ENCODE data around the gene CD40LG.

DNA sequence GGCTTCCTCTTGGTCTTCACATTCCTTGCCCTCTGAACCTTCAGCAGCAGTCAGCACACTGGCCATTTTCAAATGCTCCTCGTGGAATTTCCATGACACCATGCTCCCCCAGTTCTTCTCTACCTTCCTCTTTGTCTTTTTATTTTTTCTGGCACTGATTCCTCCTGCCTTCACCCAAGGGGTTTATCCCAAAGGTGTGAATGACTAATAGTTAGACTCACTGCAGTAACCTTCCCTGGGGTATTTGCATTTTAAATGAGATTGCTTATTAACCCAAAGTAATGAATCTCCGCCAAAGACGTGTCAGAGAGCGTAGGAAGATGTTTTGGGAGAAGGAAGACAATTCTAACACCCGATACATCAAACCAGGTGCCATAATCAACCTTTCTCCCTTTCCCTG lies 36.2 kb downstream of the CD40LG start:
- TF ChIP-seq, protein P1, sequence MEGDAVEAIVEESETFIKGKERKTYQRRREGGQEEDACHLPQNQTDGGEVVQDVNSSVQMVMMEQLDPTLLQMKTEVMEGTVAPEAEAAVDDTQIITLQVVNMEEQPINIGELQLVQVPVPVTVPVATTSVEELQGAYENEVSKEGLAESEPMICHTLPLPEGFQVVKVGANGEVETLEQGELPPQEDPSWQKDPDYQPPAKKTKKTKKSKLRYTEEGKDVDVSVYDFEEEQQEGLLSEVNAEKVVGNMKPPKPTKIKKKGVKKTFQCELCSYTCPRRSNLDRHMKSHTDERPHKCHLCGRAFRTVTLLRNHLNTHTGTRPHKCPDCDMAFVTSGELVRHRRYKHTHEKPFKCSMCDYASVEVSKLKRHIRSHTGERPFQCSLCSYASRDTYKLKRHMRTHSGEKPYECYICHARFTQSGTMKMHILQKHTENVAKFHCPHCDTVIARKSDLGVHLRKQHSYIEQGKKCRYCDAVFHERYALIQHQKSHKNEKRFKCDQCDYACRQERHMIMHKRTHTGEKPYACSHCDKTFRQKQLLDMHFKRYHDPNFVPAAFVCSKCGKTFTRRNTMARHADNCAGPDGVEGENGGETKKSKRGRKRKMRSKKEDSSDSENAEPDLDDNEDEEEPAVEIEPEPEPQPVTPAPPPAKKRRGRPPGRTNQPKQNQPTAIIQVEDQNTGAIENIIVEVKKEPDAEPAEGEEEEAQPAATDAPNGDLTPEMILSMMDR (IDR thresholded peaks at IDR 0.05; ENCODE audit: insufficient read depth, low read length, poor library complexity, severe bottlenecking): no peak
- no peak for TF ChIP-seq EZH2phosphoT487 (conservative IDR thresholded peaks at IDR 0.05; ENCODE audit: low read length)

Data from SU-DHL-6 (cell line).